Keratinocyte (primary cell): ENCODE data around the gene PPP2R5E. TPM values are rescaled to one million over a fixed set of nuclear protein-coding genes. Genes with fewer than 3 reads are reported as not detected.

Source experiments
- DNase-seq: peaks from one replicate; pipeline ENCODE4 v3.0.0-alpha.2; 2011; ENCODE audit warnings: low read depth, missing footprints, low spot score
- FAIRE-seq: peaks from 2 replicates; lab custom pipeline; 2011; peaks lifted over from hg19 to GRCh38; lab: Jason Lieb, UNC
- H2AFZ ChIP-seq: 2 replicates; pipeline ENCODE4 v1.6.0; 2012; ENCODE audit warnings: low read length, control low read depth, inconsistent platforms; ENCODE audit not compliant: control insufficient read depth
- H3K27ac ChIP-seq: 2 replicates; pipeline ENCODE4 v1.5.1; 2011; ENCODE audit warnings: low read length; ENCODE audit not compliant: control insufficient read depth, insufficient read depth
- H3K27me3 ChIP-seq: 3 replicates; pipeline ENCODE4 v1.6.0; 2011; ENCODE audit warnings: low read length; ENCODE audit not compliant: control insufficient read depth, insufficient read depth; ENCODE audit errors: extremely low read depth
- H3K36me3 ChIP-seq, 2 experiments: 2 replicates in 1 of 2; 3 replicates in 1 of 2; pipeline ENCODE4 v1.5.1; 2011; ENCODE audit warnings: low read length in 2 of 2, mild to moderate bottlenecking in 1 of 2; ENCODE audit not compliant: control insufficient read depth in 2 of 2, insufficient read depth in 2 of 2; ENCODE audit errors: extremely low read depth in 1 of 2
- H3K4me1 ChIP-seq: 3 replicates; pipeline ENCODE4 v1.5.1; 2011; ENCODE audit warnings: low read length; ENCODE audit not compliant: control insufficient read depth, insufficient read depth; ENCODE audit errors: extremely low read depth
- H3K4me2 ChIP-seq: 3 replicates; pipeline ENCODE4 v1.6.0; 2011; ENCODE audit warnings: low read depth, low read length; ENCODE audit not compliant: control insufficient read depth, insufficient read depth; ENCODE audit errors: extremely low read depth
- H3K4me3 ChIP-seq, 3 experiments: fragments of 200-600 bp in 1 of 3; sonication (generic) in 1 of 3; 2 replicates in 2 of 3; 3 replicates in 1 of 3; pipeline ENCODE4 v1.5.1; 2011 to 2016; ENCODE audit warnings: low read length in 3 of 3, mild to moderate bottlenecking in 3 of 3, control low read depth in 2 of 3, inconsistent platforms in 1 of 3, low read depth in 1 of 3, mixed read lengths in 1 of 3, mixed run types in 1 of 3, moderate library complexity in 1 of 3; ENCODE audit not compliant: control insufficient read depth in 2 of 3, insufficient read depth in 2 of 3; ENCODE audit errors: extremely low read depth in 1 of 3
- H3K79me2 ChIP-seq: 2 replicates; pipeline ENCODE4 v1.6.0; 2012; ENCODE audit warnings: low read length; ENCODE audit not compliant: control insufficient read depth, insufficient read depth
- H3K9ac ChIP-seq: 3 replicates; pipeline ENCODE4 v1.6.0; 2011; ENCODE audit warnings: low read length; ENCODE audit not compliant: control insufficient read depth, insufficient read depth; ENCODE audit errors: extremely low read depth
- H3K9me1 ChIP-seq: 3 replicates; pipeline ENCODE4 v1.6.0; 2011; ENCODE audit warnings: low read length; ENCODE audit not compliant: control insufficient read depth, insufficient read depth; ENCODE audit errors: extremely low read depth
- H3K9me3 ChIP-seq: 2 replicates; pipeline ENCODE4 v1.5.1; 2012; ENCODE audit warnings: low read depth, low read length; ENCODE audit not compliant: control insufficient read depth
- H4K20me1 ChIP-seq: 3 replicates; pipeline ENCODE4 v1.6.0; 2011; ENCODE audit warnings: low read length; ENCODE audit not compliant: control insufficient read depth, insufficient read depth; ENCODE audit errors: extremely low read depth
- CTCF ChIP-seq, 3 experiments: IDR thresholded peaks in 1 of 3; conservative IDR thresholded peaks in 1 of 3; optimal IDR thresholded peaks in 1 of 3; 2 replicates in 2 of 3; 3 replicates in 1 of 3; pipeline versions ENCODE3 to v1.5.1; 2011; ENCODE audit warnings: low read length in 3 of 3, mild to moderate bottlenecking in 3 of 3, moderate library complexity in 2 of 3, control low read depth in 1 of 3, inconsistent platforms in 1 of 3; ENCODE audit not compliant: insufficient read depth in 2 of 3; ENCODE audit errors: extremely low read depth in 1 of 3
- EZH2 ChIP-seq: IDR thresholded peaks from one replicate; pipeline ENCODE4 v1.6.1; 2012; ENCODE audit warnings: inconsistent platforms, mild to moderate bottlenecking, low read length, moderate library complexity
- dilution Hi-C: fragments of 300-500 bp; cut with MboI; formaldehyde crosslinking; loops from one replicate; pipeline ENCODE4 v1.7.0; 2020; ENCODE audit warnings: low sequenced_read_pairs; ENCODE audit not compliant: extremely low pct_ligation_motif_present
- polyA plus RNA-seq, 5 experiments: library from polyadenylated mRNA; depleted of rRNA in 3 of 5; stranded (reverse) in 3 of 5; stranded (forward) in 1 of 5; unstranded in 1 of 5; fragments of >200 nt; gene quantifications; 1 replicate in 1 of 5; 2 replicates in 3 of 5; 3 replicates in 1 of 5; pipeline versions ENCODE4 v1.2.1 to v1.2.3, GENCODE V29; 2011 to 2012; ENCODE audit warnings: missing spikeins in 2 of 5, low read depth in 1 of 5, low replicate concordance in 1 of 5

PPP2R5E gene
- polyA plus RNA-seq, 1 donor (not counting 4 experiments of a cell fraction or from before 2014, with no cell fraction given), result 22.7 TPM

GRCh38 chr14:63517354-63517753 lies 25.8 kb downstream of the PPP2R5E start:
- no peak for TF ChIP-seq EZH2
- no peak for TF ChIP-seq CTCF (optimal IDR thresholded peaks at IDR 0.05 in 1 of 3, IDR thresholded peaks at IDR 0.05 in 1 of 3, conservative IDR thresholded peaks at IDR 0.05 in 1 of 3; ENCODE audit: extremely low read depth in 1 of 3, insufficient read depth in 2 of 3, low read length in 3 of 3)
- Histone ChIP-seq H3K4me1 (no peaks in the 10 kb centered on the region), H3K9me1 (no peaks in the 10 kb centered on the region), H3K27ac (no peak overlapping the region), H3K9me3 (no peaks in the 10 kb centered on the region), H3K4me2 (no peak overlapping the region), H3K4me3 (no peak overlapping the region), H4K20me1 (no peaks in the 10 kb centered on the region), H3K79me2 (peaks cover 58% of the 10 kb centered on the region), H3K9ac (no peak overlapping the region), H3K27me3 (no peaks in the 10 kb centered on the region), H2AFZ (no peak overlapping the region), H3K36me3 (peaks cover 3 to 5% of the 10 kb centered on the region in 2 experiments)
- dilution Hi-C loops, result no loop called here
- DNase-seq, result no peak
- no peak for FAIRE-seq

- Histone ChIP-seq H3K27ac (no peak overlapping the region), H3K9ac (no peak overlapping the region), H4K20me1 (no peaks in the 10 kb centered on the region), H3K79me2 (peaks cover 71% of the 10 kb centered on the region), H3K9me1 (no peaks in the 10 kb centered on the region), H3K4me2 (no peak overlapping the region), H3K4me3 (no peak overlapping the region), H3K9me3 (no peaks in the 10 kb centered on the region), H3K4me1 (no peaks in the 10 kb centered on the region), H2AFZ (no peak overlapping the region), H3K27me3 (no peaks in the 10 kb centered on the region), H3K36me3 (peaks cover 1 to 3% of the 10 kb centered on the region in 2 experiments)
- FAIRE-seq, result no peak
- no peak for TF ChIP-seq EZH2
- no peak for TF ChIP-seq CTCF (optimal IDR thresholded peaks at IDR 0.05 in 1 of 3, IDR thresholded peaks at IDR 0.05 in 1 of 3, conservative IDR thresholded peaks at IDR 0.05 in 1 of 3; ENCODE audit: extremely low read depth in 1 of 3, insufficient read depth in 2 of 3, low read length in 3 of 3)
- dilution Hi-C loops, result no loop called here
- DNase-seq, result no peak
These were observed 27.9 kb downstream of the PPP2R5E start for GRCh38 chr14:63515240-63515639.
